HCT116 (cell line): ENCODE data around the gene CSGALNACT2. TPM values are rescaled to one million over a fixed set of nuclear protein-coding genes. Genes with fewer than 3 reads are reported as not detected.

Source experiments
- ATAC-seq: fragments of 200-7000 bp; cut with Tn5 transposase; 2 replicates; pipeline ENCODE4 v1.9.1; 2020; ENCODE audit warnings: mild to moderate bottlenecking, moderate library complexity
- BruUV-seq: library from RNA; stranded (reverse); fragments of 400-500 nt; replicated peaks from 2 replicates; lab custom pipeline; 2021; lab: Mats Ljungman, UMichigan
- CTCF ChIA-PET: fragments of 300-600 bp; sonication (Branson Sonifier 250); formaldehyde crosslinking; loops from one replicate; lab custom pipeline; 2021; ENCODE audit warnings: antibody characterized with exemption; lab: Charles Lee
- POLR2A ChIA-PET: fragments of 300-600, 350-600 bp; sonication (Branson Sonifier 250); formaldehyde crosslinking; loops from one replicate; lab custom pipeline; 2021; ENCODE audit warnings: antibody characterized with exemption; lab: Charles Lee
- RAD21 ChIA-PET, 2 experiments: fragments of 300-600 bp; sonication (Branson Sonifier 250); formaldehyde crosslinking; loops; one replicate each; lab custom pipeline; 2023; ENCODE audit warnings: low total read pairs in 2 of 2; ENCODE audit not compliant: uncharacterized antibody in 2 of 2, unreplicated experiment in 2 of 2, low non-redundant PET in 1 of 2; lab: Charles Lee
- DNase-seq: peaks from one replicate; pipeline ENCODE4 v3.0.0-alpha.2; 2010; ENCODE audit warnings: low read depth, low spot score
- H2AFZ ChIP-seq: fragments of 200-600 bp; shearing (Covaris generic), sonication (generic); 2 replicates; pipeline ENCODE4 v1.6.1; 2017; ENCODE audit warnings: low read depth, mixed run types, mixed read lengths, antibody characterized with exemption, low read length; ENCODE audit not compliant: poor library complexity, severe bottlenecking
- H3K27ac ChIP-seq: 2 replicates; pipeline ENCODE4 v1.5.1; 2012; ENCODE audit warnings: low read depth, low read length
- H3K27me3 ChIP-seq: fragments of 200-600 bp; sonication (generic); 2 replicates; pipeline ENCODE4 v1.6.1; 2016; ENCODE audit warnings: mixed run types, low read length, mixed read lengths; ENCODE audit not compliant: insufficient read depth
- H3K36me3 ChIP-seq, 2 experiments: fragments of 200-500 bp in 1 of 2; fragments of 200-600 bp in 1 of 2; sonication (Bioruptor generic) in 1 of 2; sonication (generic) in 1 of 2; 2 replicates each; pipeline versions ENCODE4 v1.5.1 to v1.6.1; 2014 to 2016; ENCODE audit warnings: low read length in 2 of 2, inconsistent platforms in 1 of 2, mixed read lengths in 1 of 2, mixed run types in 1 of 2; ENCODE audit not compliant: insufficient read depth in 2 of 2, control insufficient read depth in 1 of 2
- H3K4me1 ChIP-seq, 2 experiments: fragments of 200-600 bp in 1 of 2; sonication (generic) in 1 of 2; 2 replicates each; pipeline versions ENCODE4 v1.5.1 to v1.6.1; 2012 to 2017; ENCODE audit warnings: low read length in 2 of 2, inconsistent platforms in 1 of 2, mild to moderate bottlenecking in 1 of 2, mixed read lengths in 1 of 2, mixed run types in 1 of 2, moderate library complexity in 1 of 2; ENCODE audit not compliant: insufficient read depth in 2 of 2, control insufficient read depth in 1 of 2
- H3K4me2 ChIP-seq: fragments of 200-600 bp; sonication (generic); 2 replicates; pipeline ENCODE4 v1.6.1; 2017; ENCODE audit warnings: mixed run types, low read length, mixed read lengths
- H3K4me3 ChIP-seq, 2 experiments: fragments of 200-600 bp in 1 of 2; sonication (generic) in 1 of 2; replicated peaks in 1 of 2; 2 replicates each; pipeline ENCODE4 v1.5.1; 2011 to 2016; ENCODE audit warnings: low read length in 2 of 2, control low read depth in 1 of 2, low read depth in 1 of 2, mild to moderate bottlenecking in 1 of 2, mixed read lengths in 1 of 2, mixed run types in 1 of 2
- H3K79me2 ChIP-seq: fragments of 200-600 bp; sonication (generic); 2 replicates; pipeline ENCODE4 v1.6.1; 2017; ENCODE audit warnings: mild to moderate bottlenecking, mixed run types, low read length, moderate library complexity, mixed read lengths; ENCODE audit not compliant: insufficient read depth
- H3K9ac ChIP-seq: fragments of 200-600 bp; sonication (generic); 2 replicates; pipeline ENCODE4 v1.6.1; 2016; ENCODE audit warnings: low read length, mixed read lengths
- H3K9me2 ChIP-seq: fragments of 200-600 bp; sonication (generic), shearing (Covaris generic); 2 replicates; pipeline ENCODE4 v1.6.1; 2017; ENCODE audit warnings: mixed run types, mild to moderate bottlenecking, moderate library complexity; ENCODE audit not compliant: insufficient read depth
- H3K9me3 ChIP-seq, 2 experiments: fragments of 200-500 bp in 1 of 2; fragments of 200-600 bp in 1 of 2; sonication (Bioruptor generic) in 1 of 2; sonication (generic) in 1 of 2; 2 replicates each; pipeline ENCODE4 v1.6.1; 2014 to 2017; ENCODE audit warnings: low read length in 2 of 2, mixed read lengths in 2 of 2, inconsistent platforms in 1 of 2, low read depth in 1 of 2, mild to moderate bottlenecking in 1 of 2, mixed run types in 1 of 2, moderate library complexity in 1 of 2; ENCODE audit not compliant: control insufficient read depth in 1 of 2, insufficient read depth in 1 of 2
- H4K20me1 ChIP-seq: fragments of 200-600 bp; sonication (generic), shearing (Covaris generic); 2 replicates; pipeline ENCODE4 v1.6.1; 2017; ENCODE audit warnings: mixed run types, mild to moderate bottlenecking, moderate library complexity; ENCODE audit not compliant: insufficient read depth
- ATF3 ChIP-seq: IDR thresholded peaks from 2 replicates; pipeline ENCODE4 v1.6.1; 2012
- CEBPB ChIP-seq: IDR thresholded peaks from 2 replicates; pipeline ENCODE4 v1.6.1; 2012; ENCODE audit warnings: low read depth
- CTCF ChIP-seq, 3 experiments: fragments of 200-600 bp in 1 of 3; sonication (generic) in 1 of 3; IDR thresholded peaks in 2 of 3; conservative IDR thresholded peaks in 1 of 3; 2 replicates each; pipeline ENCODE4 v1.5.1; 2012 to 2017; ENCODE audit warnings: low read depth in 2 of 3, low read length in 2 of 3, antibody characterized with exemption in 1 of 3, borderline replicate concordance in 1 of 3, control low read depth in 1 of 3, mild to moderate bottlenecking in 1 of 3, mixed read lengths in 1 of 3, mixed run types in 1 of 3, moderate library complexity in 1 of 3; ENCODE audit not compliant: insufficient read depth in 1 of 3
- EZH2phosphoT487 ChIP-seq: fragments of 200-600 bp; IDR thresholded peaks from 2 replicates; pipeline ENCODE4 v1.6.1; 2018; ENCODE audit warnings: antibody characterized with exemption, borderline replicate concordance
- MAX ChIP-seq: IDR thresholded peaks from 2 replicates; pipeline ENCODE4 v1.6.1; 2012
- POLR2A ChIP-seq: IDR thresholded peaks from 2 replicates; pipeline ENCODE4 v1.7.0; 2011; ENCODE audit warnings: borderline replicate concordance; ENCODE audit not compliant: insufficient read depth, insufficient read length; ENCODE audit errors: extremely low read depth
- RAD21 ChIP-seq: IDR thresholded peaks from 2 replicates; pipeline ENCODE4 v1.6.1; 2012; ENCODE audit warnings: low read depth, mild to moderate bottlenecking
- SRF ChIP-seq: IDR thresholded peaks from 2 replicates; pipeline ENCODE4 v1.6.1; 2012; ENCODE audit warnings: low read depth
- YY1 ChIP-seq: IDR thresholded peaks from 2 replicates; pipeline ENCODE4 v1.6.1; 2011; ENCODE audit warnings: low read length, low read depth, moderate library complexity, mild to moderate bottlenecking; ENCODE audit not compliant: insufficient replicate concordance; ENCODE audit errors: extremely low read depth
- ZBTB33 ChIP-seq: IDR thresholded peaks from 2 replicates; pipeline ENCODE4 v1.6.1; 2011; ENCODE audit warnings: mild to moderate bottlenecking, low read length, moderate library complexity; ENCODE audit not compliant: insufficient replicate concordance; ENCODE audit errors: extremely low read depth
- intact Hi-C: fragments of 100-400 bp; cut with micrococcal nuclease; formaldehyde crosslinking; loops from 2 replicates; pipeline ENCODE4 v1.10.0; 2022
- total RNA-seq: library from RNA; stranded (reverse); gene quantifications from one replicate; pipeline ENCODE4 v1.2.1, GENCODE V29; 2021; ENCODE audit not compliant: unreplicated experiment

The CSGALNACT2 gene
- total RNA-seq, 1 experiment from 2014 or later: 9.9 TPM

- Histone ChIP-seq H4K20me1 (no peaks in the 10 kb centered on the region), H3K4me2 (no peak overlapping the region), H3K79me2 (no peaks in the 10 kb centered on the region), H3K9me3 (no peaks in the 10 kb centered on the region), H3K27ac (no peak overlapping the region), H3K27me3 (no peaks in the 10 kb centered on the region), H3K4me1 (no peaks in the 10 kb centered on the region), H3K36me3 (peaks cover 17 to 19% of the 10 kb centered on the region in 2 experiments; a peak in 3 of 4 replicates), H3K9ac (no peak overlapping the region), H2AFZ (no peak overlapping the region), H3K9me2 (no peaks in the 10 kb centered on the region), H3K4me3 (no peak overlapping the region)
- intact Hi-C loops: no loop called here
- ChIA-PET CTCF (interaction anchor here (4.3 kb wide), 1 partner anchor 8 kb away, joined by 40 read pairs; no protein-coding TSS in a partner anchor), RAD21 (no interaction called here), POLR2A (no interaction called here)
- no peak for DNase-seq
- TSS peak; percentile 28 for BruUV-seq
- ATAC-seq: no peak
- no peak for TF ChIP-seq POLR2A
- TF ChIP-seq CTCF (IDR thresholded peaks at IDR 0.05 in 2 of 3, conservative IDR thresholded peaks at IDR 0.05 in 1 of 3; ENCODE audit: borderline replicate concordance in 1 of 3, insufficient read depth in 1 of 3, low read depth in 2 of 3, low read length in 2 of 3): no peak
These were observed 57.3 kb downstream of the CSGALNACT2 start for GRCh38 chr10:43195557-43195956.

GRCh38 chr10:43196131-43196980 is 58.1 kb downstream of the CSGALNACT2 start:
- intact Hi-C loops: no loop called here
- ATAC-seq (no peak), DNase-seq (no peak)
- Histone ChIP-seq H3K9me3 (no peaks in the 10 kb centered on the region), H3K4me3 (no peak overlapping the region), H4K20me1 (no peaks in the 10 kb centered on the region), H3K4me1 (no peaks in the 10 kb centered on the region), H3K9me2 (no peaks in the 10 kb centered on the region), H3K27ac (no peak overlapping the region), H3K4me2 (no peak overlapping the region), H2AFZ (no peak overlapping the region), H3K79me2 (no peaks in the 10 kb centered on the region), H3K36me3 (peaks cover 21 to 22% of the 10 kb centered on the region in 2 experiments; a peak in 3 of 4 replicates), H3K27me3 (no peaks in the 10 kb centered on the region), H3K9ac (no peak overlapping the region)
- ChIA-PET CTCF (no interaction called here), POLR2A (no interaction called here), RAD21 (no interaction called here)
- BruUV-seq: no TSS peak
- no peak for TF ChIP-seq RAD21
- TF ChIP-seq ZBTB33: no peak
- TF ChIP-seq MAX: no peak
- no peak for TF ChIP-seq CTCF (IDR thresholded peaks at IDR 0.05 in 2 of 3, conservative IDR thresholded peaks at IDR 0.05 in 1 of 3; ENCODE audit: borderline replicate concordance in 1 of 3, insufficient read depth in 1 of 3, low read depth in 2 of 3, low read length in 2 of 3)
- no peak for TF ChIP-seq CEBPB
- no peak for TF ChIP-seq SRF
- TF ChIP-seq YY1: no peak
- TF ChIP-seq ATF3: no peak
- no peak for TF ChIP-seq EZH2phosphoT487
